Hematopoietic multipotent progenitor cell treated with erythropoietin and hydrocortisone succinate and interleukin-3 and kit ligand, for 15 days (in vitro differentiated cells): Measurements from ENCODE around the gene ACOT11.
A peak's percentile ranks its signal among the peaks of the same experiment; 100 is the strongest.
"Not testable (repeated sequence)": the region's sequence is repeated elsewhere in the genome, so short reads cannot be mapped to it uniquely, and the experiment has no call there.

Source experiments
- DNase-seq: peaks from one replicate; pipeline ENCODE4 v3.0.0-alpha.2; 2015; ENCODE audit warnings: low spot score

ACOT11 gene

DNA sequence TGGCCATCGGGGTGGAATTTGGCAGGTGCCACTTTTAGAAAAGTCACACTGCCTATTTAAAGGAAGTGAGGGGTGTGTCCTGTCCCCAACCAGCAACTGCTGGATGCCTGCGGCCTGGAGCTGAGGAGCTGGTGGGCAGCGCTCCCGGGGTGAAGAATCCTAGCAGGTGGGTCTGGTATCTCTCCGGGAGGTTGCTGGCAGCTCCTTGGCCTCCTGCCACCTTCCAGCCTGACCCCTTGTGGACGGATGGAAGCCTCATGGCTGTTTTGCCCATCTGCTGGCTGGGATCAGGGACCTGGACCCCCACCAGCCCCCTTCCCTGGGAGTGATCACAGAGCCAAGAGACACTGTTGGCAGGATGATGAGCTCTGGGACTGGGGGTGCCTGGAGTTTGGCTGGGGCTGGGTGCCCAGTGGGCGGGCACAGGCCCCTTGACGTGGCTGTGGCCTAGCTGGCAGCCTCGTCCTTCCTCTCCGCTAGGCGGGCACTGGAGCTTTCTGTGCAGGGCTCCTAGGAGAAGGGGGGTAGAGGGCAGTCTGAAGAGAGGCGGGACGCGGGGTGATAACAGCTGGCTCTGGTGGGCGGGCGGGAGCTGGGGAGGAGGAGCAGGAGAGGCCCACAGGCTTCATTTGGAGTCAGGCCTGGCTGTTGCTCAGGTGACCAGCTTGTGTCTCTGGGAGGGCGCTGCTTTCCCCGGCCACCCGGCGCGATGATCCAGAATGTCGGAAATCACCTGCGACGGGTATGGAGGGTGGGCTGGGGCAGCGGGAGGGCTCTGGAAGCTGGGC is at the start of gene ACOT11:
Gene ACOT11, plus strand, starts transcription at position 628 of the 788 bp plus-strand sequence. Its CDS starts 82 bp downstream, at position 710.
- DNase-seq, result peak; percentile 45

DNA sequence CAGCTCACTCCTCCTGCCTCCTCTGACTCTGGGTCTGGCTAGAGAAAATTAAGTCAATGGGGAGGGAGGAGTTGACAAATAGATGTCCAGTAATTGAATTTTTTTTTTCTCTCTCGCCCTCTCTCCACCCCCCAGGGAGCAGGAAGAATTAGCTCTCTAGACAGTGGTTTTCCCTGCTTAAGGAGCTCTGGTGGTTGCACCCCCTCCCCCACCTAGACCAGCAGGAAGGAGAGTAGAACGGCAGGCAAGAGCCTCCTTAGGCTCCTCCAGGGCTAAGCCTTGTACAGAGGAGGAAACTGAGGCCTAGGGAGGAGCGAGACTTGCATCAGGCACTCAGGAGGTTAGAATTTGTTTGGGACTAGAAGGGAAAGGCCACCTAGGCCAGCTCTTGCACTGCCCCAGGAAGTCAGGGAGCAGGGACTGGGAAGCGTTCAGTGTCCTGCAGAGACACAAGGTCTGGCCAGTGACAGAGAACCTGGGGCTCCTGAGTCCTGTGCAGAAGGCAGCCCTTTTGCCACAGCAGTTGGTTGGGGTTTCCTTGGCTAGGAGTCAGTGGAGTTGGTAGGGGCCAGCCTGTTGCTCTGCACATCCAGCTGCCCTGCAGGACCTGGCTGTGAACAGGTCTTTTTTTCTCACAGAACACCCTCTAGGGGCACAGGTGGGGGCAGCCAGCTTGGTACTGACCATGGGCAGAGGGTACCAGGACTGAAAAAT is 49.5 kb upstream of the ACOT11 start:
- no peak for DNase-seq

DNA sequence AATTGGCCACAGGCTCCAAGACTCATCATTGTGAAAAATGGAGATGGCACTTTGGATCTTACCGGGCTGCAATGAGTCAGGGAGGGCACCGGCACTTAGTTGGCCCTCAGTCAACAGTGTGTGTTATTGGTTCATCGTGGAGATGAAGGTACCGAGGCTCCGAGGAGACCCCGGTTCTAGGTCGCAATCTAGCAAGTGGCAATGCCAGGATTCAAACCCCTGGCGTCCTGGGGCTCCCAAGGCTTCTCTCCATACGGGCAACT is 49.0 kb upstream of the ACOT11 start:
- DNase-seq, result no peak

DNA sequence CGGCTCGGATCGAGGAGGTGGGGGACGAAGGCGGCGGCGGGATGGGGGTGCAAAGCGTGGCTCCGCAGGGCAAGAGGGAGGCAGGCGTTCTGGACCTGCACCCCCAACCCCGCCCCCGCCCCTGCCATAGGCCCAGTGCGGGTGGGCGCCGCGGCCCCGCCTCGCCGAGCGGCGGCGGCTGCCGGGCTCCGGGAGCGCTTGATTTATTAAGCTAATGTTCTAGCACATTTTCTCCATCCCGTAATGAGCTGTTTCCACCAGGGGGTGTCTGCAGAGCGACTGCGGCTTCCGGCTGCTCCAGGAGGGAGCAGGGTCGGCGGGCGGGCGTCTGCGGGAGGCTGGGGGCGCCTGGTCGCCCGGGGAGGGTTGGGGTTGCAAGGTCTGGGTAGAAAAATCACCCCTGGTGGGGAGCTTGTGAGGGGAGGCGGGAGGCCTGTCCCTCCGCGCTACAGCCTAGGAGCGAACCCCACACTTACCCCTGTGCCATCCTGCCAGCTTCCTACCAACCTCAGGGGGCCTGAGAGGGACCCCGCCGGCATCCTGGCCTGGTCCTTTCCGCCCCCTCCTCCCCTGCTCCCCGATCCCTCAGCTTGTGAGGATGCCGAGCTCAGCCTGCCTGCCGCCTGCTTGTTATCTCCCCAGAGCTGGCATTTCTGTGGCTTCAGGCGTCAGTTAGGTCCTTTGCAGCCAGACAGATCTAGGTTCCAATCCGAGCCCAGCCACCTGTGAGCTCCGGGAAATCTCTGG is 48.5 kb upstream of the ACOT11 start:
- DNase-seq, result no peak

DNA sequence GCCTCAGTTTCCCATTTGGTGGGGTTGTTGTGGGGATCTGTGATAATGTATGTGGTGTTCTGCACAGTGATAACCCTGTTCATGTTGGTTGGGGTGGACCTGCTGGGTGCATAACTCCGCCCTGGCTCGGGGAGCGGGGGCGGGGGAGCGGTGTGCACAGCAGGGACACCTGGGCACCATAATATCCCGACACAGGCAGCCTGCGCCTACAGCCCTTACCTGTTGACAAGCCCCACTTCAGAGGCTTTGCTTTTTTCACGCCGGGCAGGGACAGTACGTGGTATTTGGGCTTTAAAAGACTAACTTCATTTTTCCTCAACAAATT is 48.0 kb upstream of the ACOT11 start:
- no peak for DNase-seq

DNA sequence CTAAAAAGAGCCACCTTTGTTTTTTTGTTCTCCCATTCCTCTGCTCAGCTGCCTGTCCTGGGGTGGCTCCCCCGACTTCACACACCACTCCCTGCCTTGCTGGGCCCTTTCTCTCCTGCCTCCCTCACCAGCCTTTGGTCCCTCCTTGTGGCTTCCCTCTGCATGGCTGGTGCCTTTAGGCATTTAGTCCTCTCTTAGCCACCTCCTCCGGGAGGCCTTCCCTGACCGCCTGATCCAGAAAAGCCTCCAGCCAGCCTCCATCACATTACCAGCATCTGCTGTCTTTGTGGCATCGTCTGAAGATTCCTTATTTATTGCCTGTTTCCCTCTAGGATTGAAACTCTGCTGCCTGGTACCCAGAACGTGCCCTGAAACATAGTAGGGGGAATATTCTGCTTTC is 46.2 kb upstream of the ACOT11 start:
- DNase-seq, result no peak

DNA sequence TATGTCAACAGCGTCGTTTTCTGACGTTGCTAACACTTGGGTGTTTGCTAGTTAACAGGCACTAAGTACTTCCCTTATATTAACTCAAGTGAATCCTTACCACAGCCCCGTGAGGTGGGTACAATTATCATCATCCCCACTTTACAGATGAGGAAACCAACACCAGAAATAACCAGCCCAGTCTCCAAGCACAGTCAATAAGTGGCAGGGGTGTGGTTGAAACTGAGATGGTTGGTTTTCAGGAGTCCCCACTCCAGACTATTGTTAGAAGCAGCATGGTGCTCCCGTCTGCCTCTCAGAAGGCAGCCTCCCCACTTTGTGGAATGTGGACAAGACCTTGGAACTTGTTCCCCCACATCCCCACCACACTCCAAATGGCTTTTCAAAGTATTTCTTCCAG is 45.7 kb upstream of the ACOT11 start:
- DNase-seq, result no peak

DNA sequence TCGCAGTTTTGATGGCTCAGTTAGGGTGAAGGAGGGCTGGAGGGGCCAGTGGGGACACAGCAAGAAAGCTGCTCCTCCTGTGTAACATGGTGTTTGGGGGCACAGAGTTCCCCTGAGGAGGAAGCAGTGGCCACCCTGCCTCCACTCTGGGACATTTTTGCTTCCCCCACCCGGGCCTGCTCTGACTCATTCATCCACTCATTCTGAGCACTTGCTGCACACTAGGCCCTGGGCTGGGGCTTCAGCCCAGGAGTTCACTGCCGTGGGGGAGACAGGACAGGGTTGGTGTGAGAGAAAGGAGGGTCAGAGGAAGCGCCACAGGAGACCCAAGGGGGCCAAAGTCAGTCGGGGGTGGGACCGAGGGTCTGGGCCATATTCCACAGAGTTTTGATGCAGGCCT is 41.4 kb upstream of the ACOT11 start:
- DNase-seq, result no peak

DNA sequence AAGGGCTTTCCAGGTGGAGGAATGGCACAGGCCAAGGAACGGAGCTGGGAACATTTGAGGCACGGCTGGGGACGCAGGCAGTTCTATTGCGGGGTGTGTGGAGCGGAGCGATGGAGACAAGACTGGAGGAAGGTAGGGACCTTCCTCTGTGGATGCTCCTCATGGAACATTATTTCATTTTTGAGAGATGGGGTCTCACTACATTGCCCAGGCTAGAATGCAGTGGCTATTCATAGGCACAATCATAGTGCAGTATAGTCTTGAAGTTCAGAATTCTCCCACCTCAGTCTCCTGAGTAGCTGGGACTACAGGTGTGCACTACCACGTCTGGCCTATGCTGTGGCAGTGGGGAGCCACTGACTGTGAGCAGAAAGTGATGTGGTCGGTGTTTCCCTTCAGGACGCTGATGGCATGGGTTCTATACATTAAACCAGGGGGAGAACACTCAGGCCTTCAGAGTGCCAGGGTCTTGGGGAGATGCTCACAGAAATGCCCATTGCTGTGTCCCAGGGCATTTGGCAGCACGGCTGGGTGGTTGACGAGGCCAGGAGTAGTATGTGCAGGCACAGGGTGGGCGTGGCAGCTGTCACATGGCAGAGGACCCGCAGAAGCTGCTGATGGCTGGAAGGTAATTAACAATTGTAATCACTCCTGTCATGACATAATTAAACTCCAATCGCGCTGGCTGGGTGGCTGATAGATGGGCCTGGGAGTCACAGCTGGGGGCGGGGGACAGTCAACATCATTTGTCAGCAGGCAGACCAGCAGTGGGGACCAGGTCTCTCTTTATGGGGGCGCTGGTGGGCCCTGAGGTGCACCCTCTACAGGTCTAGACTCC is 40.8 kb upstream of the ACOT11 start:
- no peak for DNase-seq

DNA sequence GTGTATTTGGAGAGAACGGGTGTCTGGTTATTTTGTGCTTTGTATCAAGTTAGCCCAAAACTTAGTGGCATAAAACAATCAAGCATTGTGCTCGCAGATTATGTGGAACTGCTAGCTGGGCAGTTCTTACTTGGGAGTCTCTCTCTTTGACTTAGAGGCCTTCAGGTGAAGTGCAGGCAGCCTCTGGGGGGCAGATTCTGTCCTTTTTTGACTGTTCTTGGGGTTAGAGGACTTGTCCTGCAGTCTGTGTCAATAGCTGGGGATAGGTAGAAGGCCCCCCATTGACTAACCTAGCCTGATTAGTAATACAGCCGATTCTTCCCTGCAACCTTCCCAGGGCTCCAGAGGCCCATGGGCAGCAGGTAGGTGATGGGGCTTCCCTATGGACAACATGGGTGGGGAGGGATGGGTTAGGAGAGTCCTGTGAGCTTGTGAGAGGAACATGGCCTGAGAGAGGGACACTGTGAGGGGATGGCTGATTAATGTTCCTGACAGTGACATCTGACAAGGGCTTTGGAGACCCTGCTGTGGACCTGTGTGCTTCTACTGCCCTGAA is 37.2 kb upstream of the ACOT11 start:
- no peak for DNase-seq

DNA sequence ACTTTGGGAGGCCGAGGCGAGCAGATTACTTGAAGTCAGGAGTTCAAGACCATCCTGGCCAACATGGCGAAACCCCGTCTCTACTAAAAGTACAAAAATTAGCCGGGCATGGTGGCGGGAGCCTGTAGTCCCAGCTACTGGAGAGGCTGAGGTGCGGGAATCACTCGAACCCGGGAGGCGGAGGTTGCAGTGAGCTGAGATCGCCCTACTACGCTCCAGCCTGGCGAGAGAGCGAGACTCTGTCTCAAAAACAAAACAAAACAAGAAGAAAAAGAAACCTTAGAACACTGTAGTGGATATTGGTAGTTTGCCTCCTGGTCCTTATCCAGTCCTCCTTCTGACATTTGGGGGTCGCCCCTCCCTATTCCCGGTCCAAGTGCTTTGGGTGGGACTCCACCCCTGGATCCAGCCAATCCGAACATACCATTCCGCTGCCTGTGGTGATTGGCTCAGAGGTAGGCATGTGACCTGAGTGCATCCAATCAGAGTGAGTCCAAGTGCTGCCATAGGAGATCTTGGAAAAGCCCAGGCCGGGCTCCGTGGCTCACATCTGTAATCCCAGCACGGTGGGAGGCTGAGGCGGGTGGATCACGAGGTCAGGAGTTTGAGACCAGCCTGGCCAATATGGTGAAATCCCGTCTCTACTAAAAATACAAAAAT is 34.0 kb upstream of the ACOT11 start:
- DNase-seq, result not testable (repeated sequence)

DNA sequence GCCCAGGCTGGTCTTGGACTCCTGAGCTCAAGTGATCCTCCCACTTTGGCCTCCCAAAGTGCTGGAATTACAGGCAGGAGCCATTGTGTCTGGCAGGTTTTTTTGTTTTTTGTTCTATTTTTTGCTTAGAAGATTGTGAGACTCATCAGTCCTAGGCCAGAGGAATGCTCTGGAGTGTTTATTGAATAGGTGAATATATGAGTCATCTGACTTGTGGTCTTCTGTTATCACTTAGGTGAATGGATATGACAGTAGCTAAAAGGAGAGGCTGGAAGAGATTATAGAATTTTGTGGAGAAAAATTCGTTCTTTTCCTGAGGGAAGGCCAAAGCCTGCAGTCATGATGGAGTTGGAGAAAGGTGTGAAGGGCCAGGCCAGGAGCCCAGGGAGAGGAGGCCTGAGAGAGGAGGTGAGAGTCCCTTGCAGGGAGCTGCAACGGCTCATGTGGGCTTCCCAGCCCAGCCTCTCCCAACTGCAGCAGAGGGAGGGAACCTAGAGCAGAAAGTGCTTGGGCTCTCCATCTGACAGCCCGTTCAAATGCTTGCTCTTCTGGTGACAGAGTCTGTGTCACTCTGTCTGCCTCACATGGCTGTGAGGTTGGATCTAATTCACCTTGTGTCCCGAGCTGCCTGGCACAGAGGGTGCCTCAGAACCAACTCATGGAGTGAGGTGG is 31.6 kb upstream of the ACOT11 start:
- DNase-seq, result no peak

DNA sequence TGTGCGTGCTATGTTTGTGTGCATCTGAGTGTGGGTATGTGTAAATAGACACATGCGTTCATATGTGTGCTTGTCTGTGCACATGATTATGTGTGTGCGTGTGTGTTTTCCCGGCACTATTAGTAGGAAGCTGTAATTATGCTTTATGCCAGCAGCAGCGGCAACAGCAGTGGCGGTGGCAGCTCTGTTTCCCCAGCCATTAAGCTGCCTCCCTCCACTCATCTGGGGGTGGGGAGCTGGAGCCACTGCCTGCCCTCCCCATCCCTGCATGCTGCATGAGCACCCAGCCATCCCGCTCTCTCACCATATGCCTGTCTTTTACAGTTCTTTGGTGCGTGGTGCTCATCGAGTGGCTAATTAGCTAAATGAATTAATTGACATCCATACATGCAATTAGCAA is 30.5 kb upstream of the ACOT11 start:
- DNase-seq, result no peak

DNA sequence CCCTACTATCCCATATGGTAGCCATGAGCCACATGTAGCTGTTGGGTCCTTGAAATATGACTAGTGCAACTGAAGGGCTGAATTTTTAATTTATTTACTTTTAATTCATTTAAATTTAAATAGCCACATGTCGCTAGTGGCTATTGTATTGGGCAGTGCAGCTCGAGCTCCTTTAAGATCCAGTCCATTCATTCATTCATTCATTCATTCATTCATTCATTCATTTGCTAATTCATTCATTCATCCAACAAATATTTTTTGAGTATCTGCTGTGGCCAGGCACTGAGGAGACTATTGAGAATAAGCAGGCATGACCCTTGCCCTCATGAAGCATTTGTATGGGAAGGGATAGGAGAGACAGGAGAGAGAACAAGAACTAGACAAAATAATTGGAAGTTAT is 29.5 kb upstream of the ACOT11 start:
- no peak for DNase-seq

DNA sequence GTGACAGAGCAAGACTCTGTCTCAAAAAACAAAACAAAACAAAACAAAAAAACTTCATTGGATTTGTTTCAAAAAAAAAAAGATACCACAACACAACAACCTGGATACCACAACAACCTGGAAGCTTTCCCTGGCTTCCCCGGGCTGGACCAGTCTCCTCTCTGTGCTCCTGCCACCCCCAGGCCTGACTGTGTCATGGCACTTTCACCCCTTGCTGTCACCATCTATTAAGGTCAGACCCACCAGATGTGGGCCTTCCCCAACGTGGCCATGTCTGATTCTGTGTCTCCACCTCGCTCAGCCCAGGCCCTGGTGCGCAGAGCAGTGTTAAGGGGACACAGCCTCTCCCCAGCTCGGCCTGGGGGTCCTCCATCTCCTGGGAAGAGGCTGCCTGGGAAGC is 28.3 kb upstream of the ACOT11 start:
- DNase-seq, result no peak

DNA sequence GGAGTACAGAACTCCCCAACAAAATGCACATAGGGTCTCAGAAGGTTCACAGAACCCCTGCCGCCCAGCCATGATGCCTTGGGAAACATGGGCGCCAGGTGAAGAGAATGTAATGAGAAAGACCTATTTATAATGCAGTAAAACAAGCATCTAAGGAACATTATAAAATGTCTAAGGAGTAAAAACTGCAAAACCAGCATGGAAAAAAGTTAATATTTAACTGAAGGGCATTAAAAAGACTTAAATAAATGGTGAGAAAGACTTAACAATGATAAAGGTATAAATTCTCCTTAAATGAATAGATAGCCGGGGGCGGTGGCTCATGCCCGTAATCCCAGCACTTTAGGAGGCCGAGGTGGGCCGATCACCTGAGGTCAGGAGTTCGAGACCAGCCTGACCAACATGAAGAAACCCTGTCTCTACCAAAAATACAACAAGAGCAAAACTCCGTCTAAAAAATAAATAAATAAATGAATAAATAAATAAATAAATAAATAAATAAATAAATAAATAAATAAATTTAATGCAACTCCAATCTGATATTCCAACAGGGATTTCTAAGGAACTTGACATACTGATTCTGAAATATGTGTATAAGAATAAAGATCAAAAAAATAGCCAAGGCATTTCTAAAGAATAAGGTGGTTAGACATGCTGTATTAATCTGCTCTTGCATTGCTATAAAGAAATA is 27.3 kb upstream of the ACOT11 start:
- DNase-seq, result no peak

DNA sequence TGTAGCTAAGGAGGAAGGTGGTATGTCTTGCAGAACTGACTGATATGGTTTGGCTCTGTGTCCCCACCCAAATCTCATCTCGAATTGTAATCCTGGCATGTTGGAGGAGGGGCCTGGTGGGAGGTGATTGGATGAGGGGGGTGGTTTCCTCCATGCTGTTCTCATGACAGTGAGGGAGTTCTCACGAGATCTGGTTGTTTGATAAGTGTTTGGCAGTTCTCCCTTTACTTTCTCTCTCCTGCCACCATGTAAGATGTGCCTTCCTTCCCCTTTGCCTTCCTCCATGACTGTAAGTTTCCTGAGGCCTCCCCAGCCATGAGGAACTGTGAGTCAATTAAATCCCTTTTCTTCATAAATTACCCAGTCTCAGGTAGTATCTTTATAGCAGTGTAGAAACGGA is 21.5 kb upstream of the ACOT11 start:
- DNase-seq, result not testable (repeated sequence)

DNA sequence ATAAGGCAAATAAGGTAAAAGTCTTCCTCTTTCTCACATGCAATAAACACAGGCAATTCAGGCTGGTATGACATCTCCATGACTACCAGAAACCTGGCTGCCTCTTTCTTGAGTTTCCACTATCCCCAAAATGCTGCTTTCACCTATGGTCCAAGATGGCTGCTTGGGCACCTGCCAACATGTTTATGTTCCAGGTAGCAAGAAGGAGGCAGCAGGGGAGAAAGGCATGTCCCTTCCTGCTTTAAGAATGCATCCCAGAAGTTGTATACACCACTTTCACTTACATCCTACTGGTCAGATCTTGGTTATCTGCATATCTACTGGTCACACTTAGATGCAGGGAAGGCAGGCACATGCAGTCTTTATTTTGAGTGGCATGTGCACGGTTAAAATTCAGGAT is 19.4 kb upstream of the ACOT11 start:
- DNase-seq, result no peak

DNA sequence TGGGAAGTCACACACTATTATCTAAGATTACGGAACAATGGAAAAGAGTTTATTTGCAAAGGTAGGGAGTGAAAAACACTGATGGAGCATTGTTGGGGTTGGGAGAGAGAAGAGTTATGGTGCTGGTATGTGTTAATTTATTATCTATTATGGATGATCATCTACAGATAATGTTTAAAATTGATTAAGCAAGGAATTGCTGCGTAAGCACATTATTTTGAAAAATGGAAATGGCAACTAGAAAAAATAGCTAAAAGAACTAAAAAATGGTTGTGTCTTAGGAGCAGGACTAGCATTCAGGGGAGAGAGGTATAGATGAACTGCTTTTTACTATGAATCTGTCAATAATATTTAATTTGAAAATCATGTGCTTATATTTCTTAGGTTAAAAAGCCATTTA is 16.0 kb upstream of the ACOT11 start:
- DNase-seq, result no peak

DNA sequence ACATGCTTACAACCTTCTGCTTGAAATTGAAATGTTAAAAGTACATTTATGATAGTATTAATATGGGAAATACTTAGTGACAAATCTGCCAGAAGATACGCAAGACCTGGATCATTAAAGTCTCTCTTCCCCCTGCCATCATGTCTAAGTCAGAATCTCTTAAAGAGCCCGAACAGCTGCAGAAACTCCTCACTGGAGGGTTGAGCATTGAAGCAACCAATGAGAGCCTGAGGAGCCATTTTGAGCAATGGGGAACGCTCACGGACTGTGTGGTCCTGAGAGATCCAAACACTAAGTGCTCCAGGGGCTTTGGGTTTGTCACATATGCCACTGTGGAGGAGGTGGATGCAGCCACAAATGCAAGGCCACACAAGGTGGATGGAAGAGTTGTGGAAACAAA is 11.4 kb upstream of the ACOT11 start:
- DNase-seq, result not testable (repeated sequence)
